ENCODE measurements around the gene ACOT8.

DNA sequence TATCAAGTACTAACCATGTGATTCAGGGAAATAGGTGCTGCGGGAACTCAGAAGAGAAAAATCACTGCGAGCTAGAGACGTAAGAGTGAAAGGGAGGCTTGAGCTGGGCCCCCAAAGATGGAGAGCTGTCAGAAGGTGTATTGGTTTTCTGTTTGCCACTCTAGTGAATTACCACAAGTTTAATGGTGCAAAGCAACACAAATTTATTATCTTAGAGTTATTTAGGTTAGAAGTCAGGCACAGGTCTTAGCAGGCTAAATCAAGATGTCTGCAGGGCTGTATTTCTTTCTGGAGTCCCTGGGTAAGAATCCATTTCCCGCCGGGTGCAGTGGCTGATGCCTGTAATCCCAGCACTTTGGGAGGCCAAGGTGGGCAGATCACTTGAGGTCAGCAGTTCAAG, 2.7 kb upstream of the ACOT8 start:
- TF ChIP-seq, protein P1, sequence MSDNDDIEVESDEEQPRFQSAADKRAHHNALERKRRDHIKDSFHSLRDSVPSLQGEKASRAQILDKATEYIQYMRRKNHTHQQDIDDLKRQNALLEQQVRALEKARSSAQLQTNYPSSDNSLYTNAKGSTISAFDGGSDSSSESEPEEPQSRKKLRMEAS (IDR thresholded peaks at IDR 0.05), result no peak
- TF ChIP-seq, protein P2, sequence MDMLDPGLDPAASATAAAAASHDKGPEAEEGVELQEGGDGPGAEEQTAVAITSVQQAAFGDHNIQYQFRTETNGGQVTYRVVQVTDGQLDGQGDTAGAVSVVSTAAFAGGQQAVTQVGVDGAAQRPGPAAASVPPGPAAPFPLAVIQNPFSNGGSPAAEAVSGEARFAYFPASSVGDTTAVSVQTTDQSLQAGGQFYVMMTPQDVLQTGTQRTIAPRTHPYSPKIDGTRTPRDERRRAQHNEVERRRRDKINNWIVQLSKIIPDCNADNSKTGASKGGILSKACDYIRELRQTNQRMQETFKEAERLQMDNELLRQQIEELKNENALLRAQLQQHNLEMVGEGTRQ (IDR thresholded peaks at IDR 0.05; ENCODE audit: low read length), result no peak
- TF ChIP-seq EZH2 (IDR thresholded peaks at IDR 0.05; ENCODE audit: low read depth, low read length, severe bottlenecking) (no peak), JUND (IDR thresholded peaks at IDR 0.05; ENCODE audit: low read length) (no peak), GABPA (IDR thresholded peaks at IDR 0.05; ENCODE audit: borderline replicate concordance, insufficient read depth, low read length) (no peak), TEAD4 (IDR thresholded peaks at IDR 0.05; ENCODE audit: low read depth, low read length) (no peak), KDM1A (IDR thresholded peaks at IDR 0.05; ENCODE audit: borderline replicate concordance, low read length) (no peak), MAFK (IDR thresholded peaks at IDR 0.05; ENCODE audit: low read depth, low read length) (no peak), CHD1 (IDR thresholded peaks at IDR 0.05; ENCODE audit: low read depth, low read length) (no peak)

Data from H1 (cell line).